NAMALWA (cell line): ENCODE data around the gene SUSD3.
A peak's percentile ranks its signal among the peaks of the same experiment; 100 is the strongest.
"Not testable (repeated sequence)": the region's sequence is repeated elsewhere in the genome, so short reads cannot be mapped to it uniquely, and the experiment has no call there.

Experiments
- DNase-seq: peaks from one replicate; pipeline ENCODE4 v3.0.0-alpha.2; 2015; ENCODE audit warnings: low spot score

Gene SUSD3

GRCh38 chr9:93058355-93059010, at the start of gene SUSD3:
SUSD3 (plus strand) TSS chr9:93058701; CDS start chr9:93058743, 42 bp downstream.
- peak; percentile 86 for DNase-seq

DNA sequence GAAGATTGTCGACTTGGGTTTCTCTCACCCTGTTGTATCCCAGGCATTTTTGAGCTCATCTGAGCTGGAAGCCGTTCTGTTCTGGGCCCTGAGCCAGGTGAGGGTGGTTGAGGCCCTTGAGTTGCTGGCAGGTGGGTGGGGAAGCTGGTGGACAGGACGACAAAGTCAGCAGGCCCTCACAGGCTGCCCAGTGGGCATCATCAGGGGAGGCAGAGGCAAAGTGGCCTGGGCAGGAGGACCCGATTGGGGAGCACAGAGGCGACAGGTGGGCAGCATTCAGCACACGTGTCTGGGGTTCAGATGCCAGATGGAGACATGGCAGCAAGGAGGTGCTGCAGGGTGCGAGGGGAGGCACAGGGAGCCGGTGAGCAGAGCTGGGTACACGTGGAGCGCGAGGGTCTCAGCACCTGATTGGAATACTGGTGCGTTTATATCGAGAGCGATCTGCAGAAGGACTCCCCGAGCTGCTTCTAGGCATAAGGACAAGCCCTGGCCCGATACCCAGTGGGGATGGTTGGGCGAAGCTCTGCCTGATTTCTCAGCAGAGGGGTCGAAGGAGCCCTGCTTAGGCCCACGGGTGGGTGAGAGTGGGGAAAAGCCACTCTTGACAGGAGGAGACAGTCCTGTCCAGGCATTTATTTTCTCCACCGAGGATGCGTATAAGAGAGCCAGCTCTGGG, 49.0 kb upstream of the SUSD3 start:
- no peak for DNase-seq

DNA sequence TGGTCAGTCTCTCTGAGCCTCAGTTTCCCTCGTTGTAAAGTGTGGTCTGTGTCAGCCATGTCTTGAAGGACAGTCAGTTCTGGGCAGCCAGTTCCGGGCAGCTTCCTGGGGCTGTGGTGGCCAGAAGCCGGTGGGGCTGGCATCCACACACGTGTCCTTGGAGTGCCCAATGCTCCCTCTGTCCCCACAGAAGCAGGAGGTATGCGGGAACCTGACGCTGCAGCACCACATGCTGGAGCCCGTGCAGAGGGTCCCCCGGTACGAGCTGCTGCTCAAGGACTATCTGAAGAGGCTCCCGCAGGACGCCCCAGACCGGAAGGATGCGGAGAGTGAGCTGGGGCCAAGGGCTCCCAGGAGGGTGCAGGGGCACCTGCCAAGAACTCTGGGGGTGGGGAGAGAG, 48.4 kb upstream of the SUSD3 start:
- DNase-seq, result no peak

DNA sequence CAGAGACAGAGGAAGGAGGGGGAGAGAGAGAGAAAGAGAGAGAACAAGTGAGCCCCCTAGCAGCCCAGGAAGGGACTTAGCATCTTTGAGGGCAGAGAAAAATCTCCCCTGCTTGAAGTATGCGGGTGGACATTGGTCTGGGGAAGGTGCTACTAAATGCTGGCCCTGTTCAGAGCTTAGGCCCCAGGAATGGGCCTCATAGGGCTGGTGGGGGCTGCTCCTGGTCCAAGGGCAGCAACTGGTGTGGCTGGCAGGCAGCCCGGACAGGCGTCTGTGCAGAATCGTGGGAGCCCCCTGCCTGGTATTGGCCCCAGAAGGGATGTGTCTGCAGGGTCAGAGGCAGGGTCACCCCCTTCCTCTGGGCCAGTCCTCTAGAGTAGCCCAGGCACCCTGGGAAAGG, 47.8 kb upstream of the SUSD3 start:
- no peak for DNase-seq

DNA sequence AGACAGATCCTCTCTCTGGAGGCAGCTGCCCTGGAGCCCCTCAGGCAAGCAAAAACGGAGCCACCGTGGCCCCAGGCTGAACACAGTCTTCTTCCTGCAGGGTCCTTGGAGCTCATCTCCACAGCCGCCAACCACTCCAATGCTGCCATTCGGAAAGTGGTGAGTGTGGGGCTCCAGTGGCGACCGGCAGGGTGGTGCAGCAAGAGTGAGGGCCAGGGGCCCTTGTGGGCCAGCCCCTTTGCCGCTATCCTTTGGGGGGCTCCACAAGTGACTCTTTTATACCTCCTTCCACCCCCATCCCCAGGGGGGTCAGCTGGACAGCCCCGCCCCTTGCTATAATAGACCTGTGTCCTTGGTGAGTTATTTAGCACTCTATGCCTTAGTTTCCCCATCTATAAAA, 47.4 kb upstream of the SUSD3 start:
- no peak for DNase-seq

- no peak for DNase-seq
These were observed 45.3 kb upstream of the SUSD3 start for GRCh38 chr9:93012963-93013855.

- DNase-seq, result no peak
These were observed 44.5 kb upstream of the SUSD3 start for GRCh38 chr9:93013856-93014582.

GRCh38 chr9:93015190-93015589, 43.3 kb upstream of the SUSD3 start:
- not testable (repeated sequence) for DNase-seq

DNA sequence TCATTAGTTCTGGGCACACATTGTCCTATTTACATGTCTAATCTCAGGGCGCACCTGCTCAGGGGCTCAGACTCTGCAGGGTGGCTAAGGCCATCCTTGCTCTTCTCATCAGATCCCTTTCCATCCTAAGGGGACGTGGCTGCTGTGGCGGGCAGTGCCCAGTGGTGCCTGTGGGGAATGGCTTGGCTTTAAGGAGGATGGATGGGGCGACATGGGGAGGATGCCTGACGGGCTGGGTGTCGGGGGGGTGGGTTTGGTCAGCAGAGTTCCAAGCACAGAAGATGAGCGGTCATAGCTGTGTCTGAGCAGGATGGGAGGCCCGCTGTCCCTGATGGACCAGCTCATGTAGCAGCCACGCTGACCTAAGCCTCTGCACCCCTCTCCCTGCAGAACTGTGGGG, 40.9 kb upstream of the SUSD3 start:
- no peak for DNase-seq

GRCh38 chr9:93020151-93020550, 38.4 kb upstream of the SUSD3 start:
- no peak for DNase-seq

- no peak for DNase-seq
These were observed 37.5 kb upstream of the SUSD3 start for GRCh38 chr9:93020771-93021670.

DNA sequence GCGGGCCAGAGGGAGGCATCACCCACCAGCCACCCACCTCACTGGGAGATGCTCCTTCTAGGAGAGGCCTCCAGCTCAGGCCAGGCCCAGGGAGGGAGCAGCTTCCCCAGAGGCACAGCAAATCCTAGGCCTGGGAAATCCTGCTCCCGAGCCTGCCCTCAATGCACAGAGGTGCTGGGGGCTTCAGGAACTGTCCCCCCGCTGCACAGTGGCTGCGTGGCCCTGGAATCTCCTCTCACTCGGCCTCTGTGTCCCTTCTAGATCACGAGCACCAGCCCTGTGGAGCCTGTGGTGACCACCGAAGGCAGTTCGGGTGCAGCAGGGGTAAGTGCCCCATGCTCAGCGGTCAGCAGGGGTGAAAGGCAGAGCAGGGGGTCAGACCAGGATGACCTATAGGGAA, 36.4 kb upstream of the SUSD3 start:
- DNase-seq, result no peak

- DNase-seq, result no peak
These were observed 35.6 kb upstream of the SUSD3 start for GRCh38 chr9:93022721-93023520.

- no peak for DNase-seq
These were observed 35.0 kb upstream of the SUSD3 start for GRCh38 chr9:93023521-93023815.

GRCh38 chr9:93024646-93024910, 33.9 kb upstream of the SUSD3 start:
- no peak for DNase-seq

DNA sequence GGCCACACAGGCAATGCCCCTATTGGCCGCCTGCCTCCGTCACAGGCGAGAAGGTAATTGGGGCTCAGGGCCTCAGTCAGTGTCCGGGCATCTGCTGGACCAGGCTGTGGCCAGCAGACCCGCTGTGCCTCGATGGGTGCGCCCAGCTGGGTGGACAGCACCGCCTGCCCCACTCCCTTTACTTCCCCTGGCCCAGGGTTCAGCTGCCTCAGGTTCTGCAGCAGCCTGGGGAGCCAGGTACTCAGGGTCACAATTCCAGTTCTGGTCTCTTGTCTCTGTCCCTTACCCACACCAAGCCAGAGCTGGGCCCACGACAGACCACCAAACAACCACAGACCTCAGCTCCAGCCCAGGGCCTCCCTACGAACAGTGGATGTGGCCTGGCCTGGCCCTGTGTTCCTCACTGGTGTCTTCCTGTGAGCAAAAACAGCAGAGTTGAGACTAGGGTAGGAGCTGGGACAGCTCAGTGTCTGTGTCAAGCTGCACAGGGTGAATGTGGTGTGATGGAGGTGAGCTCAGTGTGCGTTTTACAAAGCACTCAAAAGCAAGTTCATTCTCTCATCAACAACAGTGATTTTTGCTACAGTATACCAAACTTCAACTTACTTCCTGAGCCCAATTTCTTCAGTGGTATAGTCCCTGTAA, 33.4 kb upstream of the SUSD3 start:
- DNase-seq, result no peak

DNA sequence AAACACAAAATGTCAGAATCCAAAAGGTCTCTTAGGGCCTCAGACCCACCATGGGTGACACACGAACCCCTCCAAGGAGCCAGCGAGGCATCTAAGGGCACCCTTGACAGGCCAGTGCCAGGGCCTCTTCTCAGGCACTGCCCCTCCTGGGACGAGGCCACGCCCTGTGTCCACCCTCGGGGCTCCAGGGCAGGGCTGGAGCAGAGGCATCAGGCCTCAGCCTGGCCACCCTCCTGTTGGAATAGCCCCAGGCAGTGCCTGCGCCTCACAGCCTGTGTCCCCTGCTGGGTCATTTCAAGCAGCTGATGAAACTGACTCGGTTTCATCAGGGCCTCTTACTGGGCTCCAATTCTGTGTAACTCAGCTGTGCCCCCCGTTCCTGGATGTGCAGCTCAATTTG, 32.8 kb upstream of the SUSD3 start:
- DNase-seq, result no peak

GRCh38 chr9:93026640-93027039, 31.9 kb upstream of the SUSD3 start:
- no peak for DNase-seq

DNA sequence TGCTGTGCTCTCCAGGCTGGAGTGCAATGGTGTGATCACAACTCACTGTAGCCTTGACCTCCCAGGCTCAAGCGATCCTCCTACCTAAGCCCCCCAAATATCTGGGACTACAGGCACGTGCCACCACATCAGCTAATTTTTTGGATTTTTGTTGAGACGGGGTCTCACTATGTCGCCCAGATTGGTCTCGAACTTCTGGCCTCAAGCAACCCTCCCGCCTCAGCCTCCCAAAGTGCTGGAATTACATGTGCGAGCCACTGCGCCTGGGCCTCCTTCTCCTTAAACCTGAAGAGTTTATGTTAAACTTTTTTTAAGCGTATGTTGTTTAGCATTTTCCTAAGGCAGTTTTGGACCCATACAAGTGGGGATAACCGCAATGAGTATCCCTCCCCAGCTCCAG, 30.8 kb upstream of the SUSD3 start:
- no peak for DNase-seq

- peak; percentile 68 for DNase-seq
These were observed 30.0 kb upstream of the SUSD3 start for GRCh38 chr9:93028448-93029006.
